HTERT RPE-1 (cell line): ENCODE results near the gene KLHDC7A.
"Not testable (repeated sequence)": the region's sequence is repeated elsewhere in the genome, so short reads cannot be mapped to it uniquely, and the experiment has no call there.

Experiments used
- in situ Hi-C: fragments of 300-500 bp; cut with MboI; formaldehyde crosslinking; loops from 4 replicates; pipeline ENCODE4 v1.14.3; 2020; ENCODE audit warnings: low sequenced_read_pairs

The KLHDC7A gene

DNA sequence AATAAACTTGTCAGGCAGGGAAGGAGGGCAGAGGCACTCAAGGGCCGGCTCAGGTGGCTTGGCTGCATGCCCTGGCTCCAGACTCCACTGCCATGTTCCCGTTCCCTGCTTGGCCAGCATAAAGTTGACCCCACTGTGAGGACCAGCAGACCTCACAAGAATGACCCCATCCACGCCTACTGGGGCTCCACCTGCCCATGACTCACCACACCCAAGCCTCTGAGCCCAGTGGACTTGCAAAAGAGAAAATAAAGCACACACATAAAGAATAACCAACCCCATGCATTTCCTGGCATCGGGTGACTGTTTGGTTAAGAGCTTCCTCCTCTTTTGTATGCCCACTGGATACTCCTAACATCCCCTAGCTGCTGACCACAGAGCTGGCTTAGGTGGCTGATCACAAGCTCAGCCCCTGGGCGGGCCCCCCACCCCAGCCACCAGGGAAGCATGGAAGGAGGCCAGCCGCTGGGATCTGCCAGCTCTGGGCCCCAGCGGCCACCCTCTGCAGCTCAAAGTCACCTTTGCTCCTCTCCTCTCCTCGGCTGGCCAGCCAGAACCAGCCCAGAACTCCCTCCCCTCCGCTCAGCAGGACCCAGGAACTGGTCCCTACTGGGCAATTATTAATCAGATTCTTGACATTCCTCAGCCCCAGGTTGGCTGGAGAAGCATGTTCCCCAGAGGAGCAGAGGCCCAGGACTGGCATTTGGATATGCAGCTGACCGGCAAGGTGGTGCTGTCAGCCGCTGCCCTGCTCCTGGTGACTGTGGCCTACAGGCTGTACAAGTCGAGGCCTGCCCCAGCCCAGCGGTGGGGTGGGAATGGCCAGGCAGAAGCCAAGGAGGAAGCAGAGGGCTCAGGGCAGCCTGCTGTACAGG is at the start of gene KLHDC7A:
Gene KLHDC7A (plus strand): TSS at position 616 of the 875 bp plus-strand sequence. CDS start 52 bp downstream, at position 668.
- in situ Hi-C loops: no loop called here

DNA sequence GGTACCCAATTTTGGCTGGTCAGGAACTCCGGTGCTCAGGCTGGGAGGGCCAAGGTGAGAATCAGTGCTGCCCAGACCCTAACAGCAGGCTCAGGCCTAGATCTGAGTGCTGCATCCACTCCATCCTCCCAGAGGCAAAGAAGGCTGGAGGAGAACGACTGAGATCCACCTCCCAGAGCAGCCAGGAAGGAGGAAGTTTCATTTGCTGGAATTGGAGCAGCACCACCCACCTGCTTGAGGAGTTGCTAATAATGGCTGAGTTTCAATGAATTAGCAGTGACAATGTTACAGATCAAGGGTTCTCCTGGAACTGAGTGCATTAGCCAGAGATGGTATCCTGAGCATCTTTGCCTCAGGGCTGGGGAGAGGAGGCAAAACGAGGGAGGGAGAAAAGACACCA is 46.7 kb upstream of the KLHDC7A start:
- in situ Hi-C loops: no loop called here

DNA sequence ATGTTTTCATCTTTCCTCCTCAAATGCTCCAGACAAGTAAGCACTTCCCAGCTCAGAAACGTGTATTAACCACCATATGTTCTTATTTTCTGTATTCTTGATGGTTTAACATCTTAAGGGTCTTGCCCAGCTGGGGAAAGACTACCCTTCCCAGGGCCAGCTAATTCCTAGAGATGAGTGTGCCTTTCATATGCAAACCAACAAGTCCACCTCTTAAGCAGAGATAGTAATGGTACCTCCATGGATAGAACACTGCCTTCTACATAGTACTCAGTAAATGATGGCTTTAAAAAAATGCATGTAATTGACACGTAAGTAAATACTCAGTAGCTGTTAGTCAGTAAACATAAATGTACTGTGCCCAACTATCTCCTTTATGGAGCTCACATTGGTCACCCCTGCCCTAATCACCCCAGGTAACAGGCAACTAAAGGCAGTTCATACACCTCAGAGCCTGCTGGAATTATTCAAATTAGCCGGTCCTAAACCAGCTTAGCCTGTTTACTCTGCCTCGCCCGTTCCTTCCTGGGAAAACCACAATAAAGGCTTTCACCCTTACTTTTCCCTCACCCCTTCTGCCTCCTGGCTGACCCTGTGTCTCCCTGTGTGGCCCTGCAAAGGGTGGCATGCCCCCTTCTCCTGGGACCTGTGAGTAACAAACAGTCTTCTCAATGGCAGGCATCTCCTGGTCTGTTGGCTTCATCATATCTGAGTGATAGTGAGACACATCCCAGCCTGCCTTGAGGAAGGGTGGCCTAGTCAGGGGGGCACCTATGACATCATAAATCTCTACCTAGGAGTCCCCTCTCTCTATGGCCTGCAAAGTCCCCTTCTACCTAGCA is 40.1 kb upstream of the KLHDC7A start:
- in situ Hi-C loops: no loop called here

DNA sequence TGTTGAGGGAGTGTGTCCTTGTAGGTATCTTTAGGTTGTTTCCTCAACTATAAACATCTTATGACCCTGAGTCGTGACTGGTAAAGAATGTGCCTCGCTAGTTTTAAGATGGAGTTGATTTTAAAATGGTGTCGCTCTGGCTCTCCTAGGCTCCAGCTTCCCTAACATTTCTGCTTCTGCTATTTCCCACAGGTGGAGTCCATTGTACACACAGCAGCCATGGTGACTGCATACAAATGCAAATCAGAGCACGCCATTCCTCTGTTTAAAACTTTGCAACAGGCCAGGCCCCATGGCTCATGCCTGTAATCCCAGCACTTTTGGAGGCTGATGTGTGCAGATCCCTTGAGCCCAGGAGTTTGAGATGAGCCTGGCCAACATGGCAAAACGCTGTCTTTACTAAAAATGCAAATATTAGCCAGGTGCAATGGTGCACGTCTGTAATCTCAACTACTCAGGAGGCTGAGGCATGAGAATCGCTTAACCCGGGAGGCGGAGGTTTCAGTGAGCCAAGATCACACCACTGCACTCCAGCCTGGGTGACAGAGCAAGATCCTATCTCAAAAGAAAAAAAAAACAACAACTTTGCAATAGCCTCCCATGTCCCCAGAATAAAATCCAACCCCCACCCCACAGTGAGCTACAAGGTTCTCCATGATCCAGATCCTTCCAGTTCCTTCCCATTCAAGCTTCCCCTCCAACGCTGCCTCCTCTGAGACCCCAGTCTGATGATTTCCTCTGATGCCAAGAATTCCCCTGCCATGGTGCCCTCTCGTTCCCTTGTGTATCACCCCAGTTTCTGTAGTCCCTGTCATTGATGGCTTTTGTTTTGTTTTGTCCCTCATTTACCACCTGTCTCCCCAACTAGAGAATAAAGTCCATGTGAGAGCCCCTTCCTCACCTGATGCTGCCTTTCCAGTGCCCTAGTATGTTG is 36.9 kb upstream of the KLHDC7A start:
- in situ Hi-C loops: no loop called here

DNA sequence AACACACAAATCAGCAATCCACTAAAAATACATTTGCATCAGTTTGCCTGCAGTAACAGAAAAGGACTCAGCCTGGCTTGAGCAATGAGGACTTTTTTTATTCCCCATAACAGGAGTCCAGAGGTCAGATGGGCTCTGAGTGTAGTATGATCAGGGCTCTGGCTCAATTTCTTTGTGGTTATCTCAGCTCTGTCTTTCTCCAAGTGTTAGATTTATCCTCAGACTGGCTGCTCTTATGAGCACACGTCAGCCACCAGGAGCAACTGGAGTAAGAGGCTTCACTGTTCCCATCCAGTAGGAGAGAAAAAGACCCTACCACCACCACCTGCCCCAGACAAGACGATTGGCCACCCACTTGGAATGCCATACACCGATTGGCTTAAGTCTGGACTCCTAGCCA is 36.2 kb upstream of the KLHDC7A start:
- in situ Hi-C loops: no loop called here

DNA sequence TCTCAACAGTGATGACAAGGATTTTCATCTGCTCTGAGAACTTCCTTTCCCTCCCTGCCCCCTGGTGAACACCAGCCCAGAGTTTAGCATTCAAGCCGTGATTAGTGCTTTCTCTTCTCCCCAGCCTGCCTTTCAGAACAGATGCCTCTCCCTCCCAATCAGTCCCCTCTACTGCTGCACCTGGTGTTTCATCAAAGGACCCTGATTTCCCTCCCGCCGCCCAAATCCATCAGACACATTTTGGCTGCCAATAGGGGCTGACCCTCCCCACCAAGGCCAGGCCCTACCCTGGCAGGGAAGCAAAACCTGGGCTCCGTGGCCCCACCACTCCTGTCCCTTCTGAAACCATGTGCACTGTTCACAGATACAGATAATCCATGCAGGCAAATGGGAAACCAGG is 34.0 kb upstream of the KLHDC7A start:
- in situ Hi-C loops: no loop called here

DNA sequence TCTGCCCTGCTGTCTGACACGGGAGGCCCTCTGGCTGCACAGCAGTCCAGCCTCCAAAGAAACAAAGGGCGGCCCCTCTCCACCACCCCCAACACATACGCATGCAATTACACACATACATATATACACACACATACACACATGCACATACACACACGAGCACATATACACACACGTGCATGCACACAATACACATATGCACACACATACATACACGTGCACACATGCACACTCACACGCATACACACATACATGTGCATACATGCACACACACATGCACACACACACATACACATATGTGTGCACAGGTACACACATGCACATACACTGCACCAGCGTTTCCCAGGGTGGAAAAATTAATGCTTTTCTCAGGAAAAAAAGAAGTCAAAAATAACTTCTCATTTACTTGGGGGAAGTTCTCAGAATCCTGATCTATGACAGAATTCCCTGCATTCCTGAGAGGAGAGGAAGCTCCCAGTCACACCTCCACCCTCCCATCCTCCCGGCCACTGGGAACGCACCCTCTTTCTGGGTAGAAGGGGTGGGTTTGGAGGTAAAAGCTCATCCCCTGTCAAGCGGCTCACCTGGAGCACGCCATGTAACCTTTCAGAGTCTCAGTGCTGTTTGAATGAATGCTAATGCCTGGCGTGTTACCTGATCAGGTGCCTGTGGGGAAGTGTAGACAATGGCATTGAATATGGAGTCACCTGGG is 33.1 kb upstream of the KLHDC7A start:
- in situ Hi-C loops: no loop called here

DNA sequence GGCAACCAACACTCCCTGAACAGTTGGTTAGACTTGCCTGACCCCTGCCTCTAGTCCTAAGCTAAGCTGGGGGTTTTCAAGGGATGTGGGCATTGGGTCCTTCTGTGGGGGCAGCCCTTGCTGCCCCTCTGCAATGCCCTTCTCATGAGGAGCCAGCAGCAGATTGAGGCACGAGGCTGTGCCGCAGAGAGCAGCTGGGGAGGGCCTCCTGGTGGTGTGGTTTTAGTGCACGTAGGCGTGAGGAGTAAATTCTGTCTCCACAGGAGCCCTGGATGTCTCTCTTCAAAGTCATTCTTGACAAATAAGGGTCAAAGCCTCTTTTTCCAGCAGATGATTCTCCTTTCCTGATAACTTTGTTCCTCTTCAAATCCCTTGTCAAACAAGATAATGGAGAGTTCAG is 31.8 kb upstream of the KLHDC7A start:
- in situ Hi-C loops: no loop called here

DNA sequence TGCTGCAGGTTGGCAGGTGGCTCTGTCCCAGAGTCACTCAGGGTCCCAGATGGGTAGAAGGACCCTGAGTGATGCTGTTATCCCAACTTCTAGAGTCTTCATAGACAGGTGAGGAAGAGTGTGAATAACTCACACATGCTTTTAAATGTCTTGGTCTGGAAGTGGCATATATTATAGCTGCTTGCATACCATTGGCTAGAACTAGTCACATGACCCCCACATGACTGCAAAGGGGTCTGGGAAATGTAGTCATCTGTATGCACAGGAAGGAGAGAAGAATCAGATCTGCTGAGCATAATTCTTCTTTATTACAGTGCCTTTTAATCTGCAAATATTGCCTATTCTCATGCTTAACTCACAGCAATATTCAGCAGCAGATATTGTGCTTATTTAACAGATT is 28.2 kb upstream of the KLHDC7A start:
- in situ Hi-C loops: no loop called here

DNA sequence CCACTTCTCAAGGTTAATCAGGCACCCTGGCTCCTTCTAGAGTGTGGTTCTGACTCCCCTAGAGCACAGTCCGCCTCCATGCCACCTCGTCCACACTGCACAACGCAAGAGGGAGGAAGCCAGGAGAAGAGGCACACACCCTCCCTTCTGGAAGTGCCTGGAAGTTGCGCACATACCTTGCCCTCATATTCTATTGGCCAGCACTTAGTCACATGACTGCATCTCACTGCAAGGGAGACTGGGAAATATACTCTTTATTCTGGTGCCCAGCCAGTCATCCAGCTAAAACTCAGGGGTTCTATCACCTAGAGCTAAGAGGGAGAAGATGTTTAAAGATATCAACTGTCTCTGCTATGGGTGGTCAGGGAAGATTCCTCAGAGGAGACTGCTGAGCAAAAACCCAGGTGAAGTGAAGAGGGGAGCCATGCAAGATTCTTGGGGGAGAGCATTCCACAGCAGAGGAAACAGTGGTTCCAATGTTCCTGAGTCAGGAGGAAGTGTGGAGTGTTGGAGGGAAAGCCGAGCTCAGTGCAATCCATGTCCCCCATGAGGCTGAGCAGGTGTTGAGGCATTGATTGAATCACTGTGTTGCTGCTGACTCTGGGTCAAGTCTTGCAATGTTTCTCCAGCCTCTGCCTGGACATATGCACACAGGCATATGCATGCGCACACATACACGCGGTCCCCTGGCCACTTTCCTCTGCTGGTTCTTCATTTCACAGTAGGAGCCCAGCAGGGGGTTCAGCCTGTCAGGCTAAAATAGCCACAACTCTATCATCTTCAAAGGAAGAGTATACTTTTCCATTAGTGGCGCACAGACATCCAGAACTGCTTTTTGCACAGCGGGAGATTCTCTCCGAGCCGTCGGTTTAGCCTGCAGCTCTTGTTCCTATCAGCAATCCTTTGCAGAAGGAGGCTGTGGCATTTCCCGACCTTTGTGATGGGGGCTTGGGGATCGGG is 22.3 kb upstream of the KLHDC7A start:
- in situ Hi-C loops: no loop called here

DNA sequence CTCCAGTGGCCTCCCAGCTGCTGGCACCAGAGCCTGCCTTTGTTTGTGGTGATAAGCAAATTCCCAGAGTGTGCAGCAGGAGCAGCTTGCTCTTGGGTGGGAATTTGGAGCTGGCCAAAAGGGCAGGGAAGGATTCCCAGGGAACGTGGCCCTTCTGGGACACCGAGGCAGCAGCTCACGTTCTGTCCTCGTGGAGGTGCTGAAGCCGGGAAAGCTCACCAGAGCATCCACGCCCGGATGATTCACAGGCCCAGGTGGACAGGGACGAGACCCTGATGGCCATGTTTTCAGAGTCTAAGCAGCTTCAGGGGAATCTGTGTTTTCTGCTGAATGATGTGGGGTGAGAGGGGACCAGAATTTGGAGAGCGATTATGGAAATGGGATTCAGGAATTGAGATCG is 19.1 kb upstream of the KLHDC7A start:
- in situ Hi-C loops: no loop called here

DNA sequence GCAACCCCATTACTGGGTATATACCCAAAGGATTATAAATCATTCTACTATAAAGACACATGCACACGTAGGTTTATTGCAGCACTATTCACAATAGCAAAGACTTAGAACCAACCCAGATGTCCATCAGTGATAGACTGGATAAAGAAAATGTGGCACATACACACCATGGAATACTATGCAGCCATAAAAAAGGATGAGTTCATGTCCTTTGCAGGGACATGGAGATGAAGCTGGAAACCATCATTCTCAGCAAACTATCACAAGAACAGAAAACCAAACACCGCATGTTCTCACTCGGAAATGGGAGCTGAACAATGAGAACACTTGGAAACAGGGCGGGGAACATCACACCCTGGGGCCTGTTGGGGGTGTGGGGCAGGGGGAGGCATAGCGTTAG is 18.2 kb upstream of the KLHDC7A start:
- in situ Hi-C loops: not testable (repeated sequence)

DNA sequence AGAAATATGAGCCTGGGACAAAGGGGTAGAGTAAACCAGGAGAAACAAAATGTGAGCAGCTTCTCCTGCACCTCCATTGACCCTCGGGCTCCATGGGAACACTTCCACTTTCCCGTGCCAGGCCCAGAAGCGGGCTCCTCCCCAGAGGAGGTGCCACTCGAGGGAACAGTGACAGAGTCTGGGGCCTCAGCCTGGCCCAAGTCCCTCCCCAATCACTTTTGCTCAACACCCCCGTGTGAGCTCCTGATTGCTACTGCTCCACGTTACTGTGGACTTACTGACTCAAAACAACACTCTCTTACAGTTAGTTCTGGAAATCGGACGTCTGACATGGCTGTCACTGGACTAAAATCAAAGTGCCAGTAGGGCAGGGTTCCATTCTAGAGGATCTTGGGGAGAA is 17.7 kb upstream of the KLHDC7A start:
- in situ Hi-C loops: no loop called here

DNA sequence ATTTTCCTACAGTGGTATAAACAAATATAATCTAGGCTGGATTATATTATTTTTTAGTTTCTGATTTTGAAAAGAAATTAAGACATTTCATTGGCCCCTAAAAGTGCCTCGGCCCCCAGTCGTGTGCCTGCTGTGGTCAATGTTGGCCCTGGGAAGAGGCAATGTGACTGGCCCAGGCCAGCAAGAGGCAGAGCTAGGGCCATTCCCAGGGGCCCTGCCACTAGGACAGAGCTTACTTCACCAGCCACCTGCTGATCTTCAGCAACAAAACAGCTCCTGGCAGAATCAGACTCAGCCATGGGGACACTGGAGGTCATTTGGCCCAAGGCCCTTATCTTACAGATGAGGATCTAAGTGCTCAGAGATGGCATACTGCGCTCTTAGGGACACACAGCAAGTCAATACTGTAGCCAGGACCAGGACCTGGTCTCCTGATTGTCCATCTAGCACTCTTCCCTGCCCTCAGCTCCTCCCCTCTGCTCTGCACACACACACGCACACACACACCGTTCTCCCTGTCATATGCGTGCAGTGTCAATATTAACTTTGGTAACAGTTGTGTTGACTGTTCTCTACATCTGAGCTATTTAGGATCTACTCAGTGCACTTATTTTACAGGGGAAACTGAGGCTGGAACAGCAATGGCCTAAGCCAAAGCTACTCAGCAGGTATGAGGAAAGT is 16.6 kb upstream of the KLHDC7A start:
- in situ Hi-C loops: no loop called here

DNA sequence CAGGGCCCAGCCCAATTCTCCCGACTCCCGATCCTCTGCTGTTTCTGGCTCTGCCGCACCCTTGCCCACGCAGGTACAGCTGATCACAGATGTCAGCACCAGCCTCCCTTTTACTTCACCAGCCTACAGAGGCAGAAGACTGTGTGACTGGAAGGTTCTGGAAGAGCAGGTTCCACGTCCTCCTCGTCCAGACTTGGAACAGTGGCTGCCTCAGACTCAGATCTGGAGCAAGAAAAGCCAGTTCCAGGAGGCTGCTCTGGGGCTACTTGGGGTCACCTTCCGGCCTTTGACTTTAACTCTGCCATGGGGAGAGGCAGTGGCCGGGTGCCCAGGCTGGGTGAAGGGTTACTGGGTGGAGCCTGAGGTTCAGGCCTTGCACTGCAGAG is 16.1 kb upstream of the KLHDC7A start:
- in situ Hi-C loops: no loop called here

DNA sequence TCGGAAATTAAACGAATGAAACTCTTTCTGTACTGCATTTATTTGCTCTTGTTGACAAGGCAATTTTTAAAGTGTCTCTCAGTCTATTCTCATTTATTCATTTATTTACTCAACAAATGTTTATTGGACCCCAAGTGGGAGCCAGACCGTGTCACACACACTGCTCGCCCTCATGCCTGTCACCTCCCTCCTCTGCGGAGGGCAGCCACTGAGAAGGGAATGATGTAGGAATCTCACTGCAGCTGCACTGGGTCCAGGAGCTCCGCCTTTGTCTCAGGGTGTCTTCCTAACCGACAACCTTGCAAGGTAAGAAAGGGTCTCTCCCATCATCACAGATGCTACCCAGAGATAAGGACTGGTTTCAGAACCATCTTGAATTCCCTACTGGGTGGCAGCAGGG is 14.1 kb upstream of the KLHDC7A start:
- in situ Hi-C loops: no loop called here

DNA sequence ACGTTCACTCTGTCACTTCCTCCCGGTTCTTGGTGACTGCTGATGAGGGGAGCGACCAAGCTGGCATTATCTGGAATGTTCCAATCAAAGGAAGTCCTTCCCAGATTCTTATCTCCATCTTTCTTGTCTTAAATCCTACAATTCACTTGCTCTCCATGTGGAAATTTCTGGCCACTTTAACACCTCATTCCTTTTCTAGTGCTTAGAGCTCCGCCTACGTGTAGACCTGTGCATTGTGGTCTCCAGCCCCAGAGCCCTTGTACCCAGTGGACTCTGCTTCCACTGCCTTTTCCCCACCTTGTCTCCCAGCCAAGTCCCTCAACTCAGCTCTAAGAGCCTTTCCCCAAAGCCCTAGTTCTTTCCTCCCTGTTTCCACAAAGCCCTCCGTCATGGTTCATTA is 12.2 kb upstream of the KLHDC7A start:
- in situ Hi-C loops: no loop called here

DNA sequence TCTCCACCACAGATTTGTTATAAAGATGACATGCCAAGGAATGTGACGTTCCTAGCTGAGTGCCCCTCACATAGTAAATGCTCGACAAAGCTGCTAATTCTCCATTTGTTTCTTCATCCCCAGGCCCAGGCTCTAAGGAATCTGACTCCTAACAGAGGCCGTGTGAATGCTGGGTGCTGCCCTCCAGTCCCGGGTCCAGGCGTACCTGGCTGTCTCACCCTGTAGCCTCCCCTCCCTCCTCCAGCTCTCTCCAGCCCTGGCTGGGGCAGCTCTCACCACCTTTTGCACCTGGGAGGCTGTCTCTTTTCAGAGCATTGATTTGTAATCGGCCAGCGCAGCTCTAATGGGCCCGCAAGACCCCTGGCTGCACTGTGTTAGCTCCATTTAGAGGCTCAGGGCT is 11.2 kb upstream of the KLHDC7A start:
- in situ Hi-C loops: no loop called here
